Gastroesophageal sphincter (tissue), 4 donors: Measurements from ENCODE around the gene RIC8A. TPM values are rescaled to one million over a fixed set of nuclear protein-coding genes. Genes with fewer than 3 reads are reported as not detected.

Experiments
- ATAC-seq: fragments of 150-250 bp; one replicate; pipeline ENCODE4 v1.9.1; 2016; ENCODE audit warnings: mild to moderate bottlenecking, moderate library complexity
- H3K27ac ChIP-seq, 4 donors: fragments of 200-600 bp; sonication (generic) in 3 of 4; 1 replicate in 3 of 4; 2 replicates in 1 of 4; pipeline ENCODE4 v1.5.1; 2016 to 2019
- H3K27me3 ChIP-seq: fragments of 200-600 bp; sonication (generic); one replicate; pipeline ENCODE4 v1.5.1; 2019
- H3K36me3 ChIP-seq, 2 donors: fragments of 200-600 bp; sonication (generic); one replicate each; pipeline ENCODE4 v1.5.1; 2019; ENCODE audit warnings: control low read depth in 1 of 2
- H3K4me1 ChIP-seq, 3 donors: fragments of 200-600 bp; sonication (generic); 1 replicate in 2 of 3; 2 replicates in 1 of 3; pipeline ENCODE4 v1.5.1; 2016 to 2019; ENCODE audit warnings: control low read depth in 2 of 3
- H3K4me3 ChIP-seq, 2 donors: fragments of 200-600 bp; sonication (generic); one replicate each; pipeline ENCODE4 v1.5.1; 2019; ENCODE audit warnings: mild to moderate bottlenecking in 1 of 2, moderate library complexity in 1 of 2
- H3K9me3 ChIP-seq, 3 donors: fragments of 200-600 bp; sonication (generic); one replicate each; pipeline ENCODE4 v1.5.1; 2017 to 2019; ENCODE audit warnings: control low read depth in 2 of 3
- EP300 ChIP-seq: sonication (generic); formaldehyde crosslinking; IDR thresholded peaks from one replicate; pipeline ENCODE4 v1.6.1; 2017; ENCODE audit warnings: antibody characterized with exemption, mild to moderate bottlenecking
- POLR2A ChIP-seq, 2 donors: fragments of 450-650 bp; IDR thresholded peaks; one replicate each; pipeline ENCODE4 v1.6.1; 2017; ENCODE audit warnings: antibody characterized with exemption in 2 of 2, mild to moderate bottlenecking in 2 of 2, moderate library complexity in 1 of 2
- POLR2AphosphoS5 ChIP-seq: sonication (generic); formaldehyde crosslinking; IDR thresholded peaks from one replicate; pipeline ENCODE4 v1.6.1; 2017; ENCODE audit warnings: antibody characterized with exemption
- WGBS, 2 donors: methylation state at CpG; one replicate each; pipeline ENCODE4 v1.1.5; 2018; ENCODE audit warnings: low coverage in 1 of 2; 5-methylcytosine and 5-hydroxymethylcytosine counted together
- total RNA-seq, 4 donors: library from RNA; depleted of rRNA; stranded (reverse); fragments of >200 nt; gene quantifications; one replicate each; pipeline ENCODE4 v1.1.0, GENCODE V29; 2016
- TF ChIP-seq, protein P1 (sequence below), 4 experiments: fragments of 200-600 bp in 2 of 4; fragments of 450-650 bp in 2 of 4; sonication (generic) in 1 of 4; IDR thresholded peaks; one replicate each; pipeline ENCODE4 v1.5.1; 2017 to 2019; ENCODE audit warnings: antibody characterized with exemption in 4 of 4, mild to moderate bottlenecking in 2 of 4, moderate library complexity in 2 of 4

The RIC8A gene
- total RNA-seq, 4 donors from 2014 or later: 78.2 to 169 (median 135) TPM

DNA sequence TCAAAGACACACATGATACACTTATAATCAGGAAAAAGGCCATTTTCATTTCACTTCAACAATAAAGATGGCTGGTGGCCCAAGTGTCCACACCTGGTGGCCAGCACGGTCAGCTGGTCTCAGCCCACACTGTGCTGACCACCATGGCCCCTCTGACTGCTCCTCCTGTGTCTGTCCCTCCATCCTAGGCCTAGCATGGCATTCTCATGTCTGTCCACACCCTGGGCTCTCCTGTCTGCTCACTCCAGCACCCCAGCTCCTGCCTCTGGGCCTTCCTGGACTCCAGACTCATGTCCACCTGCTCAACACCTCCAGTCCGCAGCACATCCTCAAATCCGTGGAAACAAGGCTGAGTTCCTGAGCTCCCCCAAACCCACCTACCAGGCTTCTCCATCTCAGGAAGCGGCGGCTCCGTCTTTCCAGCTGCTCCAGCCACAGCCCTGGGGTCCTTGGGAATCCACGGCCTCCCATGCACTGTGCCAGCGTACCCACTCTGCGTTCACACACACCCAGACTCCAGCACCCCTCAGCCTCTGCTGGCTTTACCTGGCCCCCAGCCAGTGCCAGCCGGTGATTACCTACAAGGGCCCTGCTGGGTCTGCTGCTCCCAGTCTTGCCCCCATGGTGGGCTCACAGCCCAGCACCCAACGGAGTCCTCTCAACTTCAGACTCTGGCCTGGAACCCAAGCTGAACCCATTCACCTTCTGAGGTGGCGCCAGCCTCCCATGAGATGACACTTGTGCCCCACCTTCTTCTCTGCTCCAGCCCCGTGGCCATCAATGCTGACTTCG, 14.7 kb downstream of the RIC8A start:
- no peak overlapping the region for H3K4me3 ChIP-seq
- H3K27ac ChIP-seq: peak overlapping the region in 3 of 4 donors; percentile 78 to 90 (median 81)
- ATAC-seq: no peak
- H3K36me3 ChIP-seq: peaks cover 0 to 48% of the 10 kb centered on the region in 2 donors
- TF ChIP-seq EP300 (no peak), POLR2AphosphoS5 (no peak), POLR2A (IDR thresholded peaks at IDR 0.05) (no peak)
- TF ChIP-seq, protein P1, sequence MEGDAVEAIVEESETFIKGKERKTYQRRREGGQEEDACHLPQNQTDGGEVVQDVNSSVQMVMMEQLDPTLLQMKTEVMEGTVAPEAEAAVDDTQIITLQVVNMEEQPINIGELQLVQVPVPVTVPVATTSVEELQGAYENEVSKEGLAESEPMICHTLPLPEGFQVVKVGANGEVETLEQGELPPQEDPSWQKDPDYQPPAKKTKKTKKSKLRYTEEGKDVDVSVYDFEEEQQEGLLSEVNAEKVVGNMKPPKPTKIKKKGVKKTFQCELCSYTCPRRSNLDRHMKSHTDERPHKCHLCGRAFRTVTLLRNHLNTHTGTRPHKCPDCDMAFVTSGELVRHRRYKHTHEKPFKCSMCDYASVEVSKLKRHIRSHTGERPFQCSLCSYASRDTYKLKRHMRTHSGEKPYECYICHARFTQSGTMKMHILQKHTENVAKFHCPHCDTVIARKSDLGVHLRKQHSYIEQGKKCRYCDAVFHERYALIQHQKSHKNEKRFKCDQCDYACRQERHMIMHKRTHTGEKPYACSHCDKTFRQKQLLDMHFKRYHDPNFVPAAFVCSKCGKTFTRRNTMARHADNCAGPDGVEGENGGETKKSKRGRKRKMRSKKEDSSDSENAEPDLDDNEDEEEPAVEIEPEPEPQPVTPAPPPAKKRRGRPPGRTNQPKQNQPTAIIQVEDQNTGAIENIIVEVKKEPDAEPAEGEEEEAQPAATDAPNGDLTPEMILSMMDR (IDR thresholded peaks at IDR 0.05): no peak
- H3K4me1 ChIP-seq: peaks cover 0 to 31% (median 0%) of the 10 kb centered on the region in 3 donors
- no peaks in the 10 kb centered on the region for H3K27me3 ChIP-seq
- WGBS, 2 donors: 91 to 92% methylated on average over 7 to 12 of the region's 14 CpGs
- no peaks in the 10 kb centered on the region for H3K9me3 ChIP-seq

DNA sequence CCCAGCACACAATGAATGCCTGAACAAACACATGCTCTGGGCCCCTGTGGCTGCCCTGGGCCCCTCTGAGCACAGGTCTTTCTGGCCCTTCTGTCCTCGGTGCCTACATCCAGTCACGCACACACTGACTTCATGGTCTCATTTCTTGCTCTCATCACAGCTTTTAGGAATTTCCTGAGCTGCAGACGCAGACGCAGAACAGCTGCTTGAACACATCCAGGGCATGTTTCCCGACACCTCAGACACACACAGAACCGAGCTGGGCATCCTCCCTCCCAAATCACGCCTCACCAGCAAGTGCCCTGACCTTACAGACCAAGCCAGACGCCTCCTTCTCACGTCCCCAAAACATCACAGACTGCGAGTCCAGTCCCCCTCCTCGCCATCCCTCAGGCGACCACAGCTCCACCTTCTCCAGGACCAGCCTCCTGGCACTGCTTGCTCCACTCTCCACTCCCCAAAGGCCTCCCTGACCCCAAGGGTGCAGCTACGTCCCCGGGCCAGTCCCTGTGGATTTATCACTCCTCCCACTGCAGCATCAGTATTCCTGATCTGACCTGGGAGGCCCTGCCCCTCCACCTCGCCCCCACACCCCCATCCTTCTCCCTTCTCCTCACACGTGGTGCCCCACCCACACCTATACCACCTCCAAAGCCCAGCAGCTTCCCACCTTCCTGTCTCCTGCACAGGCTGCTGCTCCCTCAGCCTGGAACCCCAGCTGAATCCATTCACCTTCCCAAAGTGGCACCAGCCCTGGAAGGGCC, 15.7 kb downstream of the RIC8A start:
- Histone ChIP-seq H3K36me3 (peaks cover 0 to 38% of the 10 kb centered on the region in 2 donors), H3K27me3 (no peaks in the 10 kb centered on the region), H3K4me1 (peaks cover 0 to 39% (median 0%) of the 10 kb centered on the region in 3 donors), H3K4me3 (no peak overlapping the region), H3K27ac (peak overlapping the region in 3 of 4 donors; percentile 78 to 90 (median 81)), H3K9me3 (no peaks in the 10 kb centered on the region)
- WGBS, 2 donors: 0 to 77% methylated on average over 1 to 11 of the region's 16 CpGs
- peak; percentile 13 for ATAC-seq
- TF ChIP-seq, protein P1 (IDR thresholded peaks at IDR 0.05): no peak
- TF ChIP-seq POLR2A (IDR thresholded peaks at IDR 0.05) (no peak), POLR2AphosphoS5 (no peak), EP300 (no peak)

DNA sequence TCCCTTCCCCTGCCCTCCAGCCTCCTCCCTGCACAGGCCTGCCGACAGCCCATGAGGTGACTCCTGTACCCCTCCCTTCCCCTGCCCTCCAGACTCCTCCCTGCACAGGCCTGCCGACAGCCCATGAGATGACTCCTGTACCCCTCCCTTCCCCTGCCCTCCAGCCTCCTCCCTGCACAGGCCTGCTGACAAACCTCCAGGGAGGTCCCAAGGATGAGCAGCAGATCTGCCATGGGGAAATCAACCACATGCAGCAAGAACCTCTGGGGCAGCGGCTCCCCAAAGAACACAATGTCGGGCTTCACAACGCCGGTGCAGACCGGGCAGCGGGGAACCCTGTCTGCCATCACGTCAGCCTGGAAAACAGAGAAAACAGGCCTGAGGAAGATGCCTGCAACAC, 16.4 kb downstream of the RIC8A start:
- Histone ChIP-seq H3K27me3 (no peaks in the 10 kb centered on the region), H3K4me1 (peaks cover 0 to 39% (median 0%) of the 10 kb centered on the region in 3 donors), H3K27ac (peak overlapping the region in 2 of 4 donors; percentile 57 to 90), H3K36me3 (peaks cover 0 to 33% of the 10 kb centered on the region in 2 donors), H3K4me3 (no peak overlapping the region), H3K9me3 (no peaks in the 10 kb centered on the region)
- WGBS, 2 donors: 95% methylated on average over 4 of the region's 9 CpGs; no CpG with 5 or more reads in 1 of the 2 donors
- TF ChIP-seq POLR2A (IDR thresholded peaks at IDR 0.05): no peak
- ATAC-seq: no peak

DNA sequence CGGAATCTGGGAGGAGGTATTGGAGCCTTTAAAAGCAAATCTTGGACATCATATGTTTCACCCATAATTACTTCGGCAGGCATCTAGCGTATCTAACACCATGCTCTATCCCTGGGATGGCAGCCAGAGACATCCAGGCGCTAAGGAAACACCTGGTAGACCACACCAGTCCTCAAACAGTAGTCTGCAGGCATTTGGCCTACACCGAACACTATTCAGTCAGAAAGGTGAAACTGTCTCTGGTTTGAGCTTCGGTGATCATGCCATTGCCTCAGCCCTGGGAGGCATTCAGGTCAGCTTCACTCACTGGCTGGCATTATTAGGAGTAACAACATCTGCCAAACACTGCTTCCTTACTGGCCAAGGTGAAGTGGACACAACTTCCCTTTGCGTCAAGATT, 16.9 kb downstream of the RIC8A start:
- TF ChIP-seq EP300 (no peak), POLR2A (IDR thresholded peaks at IDR 0.05) (no peak), POLR2AphosphoS5 (no peak)
- TF ChIP-seq, protein P1 (IDR thresholded peaks at IDR 0.05): no peak
- no peak for ATAC-seq
- peaks cover 0 to 33% of the 10 kb centered on the region in 2 donors for H3K36me3 ChIP-seq
- H3K27ac ChIP-seq: peak overlapping the region in 2 of 4 donors; percentile 57 to 90
- no peaks in the 10 kb centered on the region for H3K27me3 ChIP-seq
- no peaks in the 10 kb centered on the region for H3K9me3 ChIP-seq
- WGBS, 2 donors: 71 to 87% methylated on average over 1 to 7 of the region's 7 CpGs
- H3K4me3 ChIP-seq: no peak overlapping the region
- H3K4me1 ChIP-seq: peaks cover 0 to 39% (median 0%) of the 10 kb centered on the region in 3 donors

DNA sequence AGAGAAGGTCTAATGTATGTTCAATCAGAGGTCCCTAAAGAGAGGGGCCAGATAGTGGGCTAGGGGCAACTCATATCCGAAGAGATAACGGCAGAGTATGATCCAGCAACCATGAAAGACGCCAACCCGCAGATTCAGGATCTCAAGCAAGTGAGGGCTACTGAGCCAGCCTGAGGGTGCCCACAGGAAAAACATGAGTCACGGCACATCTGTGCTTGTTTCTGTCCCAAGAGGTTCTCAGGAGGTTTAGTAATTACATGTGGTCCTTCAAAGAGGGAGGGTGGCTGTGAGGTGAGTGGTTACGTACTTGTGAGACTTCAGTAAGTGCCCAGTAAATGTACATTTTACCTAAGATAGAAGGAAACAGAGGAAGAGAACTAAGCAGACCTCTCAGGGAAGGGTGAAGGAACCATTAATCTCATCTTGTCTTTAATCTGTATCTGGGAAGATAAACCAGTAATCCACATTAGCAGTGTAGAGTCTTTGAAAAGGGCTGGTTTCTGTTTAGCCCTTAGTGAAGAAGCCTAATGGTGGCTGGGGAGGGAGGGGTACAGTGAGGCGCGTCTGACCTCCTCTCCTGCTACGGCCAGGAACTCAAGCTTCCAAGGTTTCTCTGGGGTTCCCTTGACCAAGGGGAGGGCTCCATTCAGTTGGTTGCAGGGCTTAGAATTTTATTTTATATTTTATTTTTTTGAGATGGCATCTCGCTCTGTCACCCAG, 18.4 kb downstream of the RIC8A start:
- peaks cover 0 to 39% (median 0%) of the 10 kb centered on the region in 3 donors for H3K4me1 ChIP-seq
- 83 to 94% methylated on average over 7 to 10 of the region's 10 CpGs for WGBS, 2 donors
- H3K27ac ChIP-seq: no peak overlapping the region
- H3K36me3 ChIP-seq: peaks cover 0 to 47% of the 10 kb centered on the region in 2 donors
- no peak overlapping the region for H3K4me3 ChIP-seq
- ATAC-seq: no peak
- TF ChIP-seq POLR2A (IDR thresholded peaks at IDR 0.05) (no peak), POLR2AphosphoS5 (no peak), EP300 (no peak)
- TF ChIP-seq, protein P1 (IDR thresholded peaks at IDR 0.05): no peak
- H3K9me3 ChIP-seq: no peaks in the 10 kb centered on the region
- no peaks in the 10 kb centered on the region for H3K27me3 ChIP-seq
